HCT116 (cell line): ENCODE results near the gene TAF3. TPM values are rescaled to one million over a fixed set of nuclear protein-coding genes. Genes with fewer than 3 reads are reported as not detected.

Source experiments
- ATAC-seq: fragments of 200-7000 bp; cut with Tn5 transposase; 2 replicates; pipeline ENCODE4 v1.9.1; 2020; ENCODE audit warnings: mild to moderate bottlenecking, moderate library complexity
- BruUV-seq: library from RNA; stranded (reverse); fragments of 400-500 nt; replicated peaks from 2 replicates; lab custom pipeline; 2021; lab: Mats Ljungman, UMichigan
- CTCF ChIA-PET: fragments of 300-600 bp; sonication (Branson Sonifier 250); formaldehyde crosslinking; loops from one replicate; lab custom pipeline; 2021; ENCODE audit warnings: antibody characterized with exemption; lab: Charles Lee
- POLR2A ChIA-PET: fragments of 300-600, 350-600 bp; sonication (Branson Sonifier 250); formaldehyde crosslinking; loops from one replicate; lab custom pipeline; 2021; ENCODE audit warnings: antibody characterized with exemption; lab: Charles Lee
- RAD21 ChIA-PET, 2 experiments: fragments of 300-600 bp; sonication (Branson Sonifier 250); formaldehyde crosslinking; loops; one replicate each; lab custom pipeline; 2023; ENCODE audit warnings: low total read pairs in 2 of 2; ENCODE audit not compliant: uncharacterized antibody in 2 of 2, unreplicated experiment in 2 of 2, low non-redundant PET in 1 of 2; lab: Charles Lee
- DNase-seq: peaks from one replicate; pipeline ENCODE4 v3.0.0-alpha.2; 2010; ENCODE audit warnings: low read depth, low spot score
- H2AFZ ChIP-seq: fragments of 200-600 bp; shearing (Covaris generic), sonication (generic); 2 replicates; pipeline ENCODE4 v1.6.1; 2017; ENCODE audit warnings: low read depth, mixed run types, mixed read lengths, antibody characterized with exemption, low read length; ENCODE audit not compliant: poor library complexity, severe bottlenecking
- H3K27ac ChIP-seq: 2 replicates; pipeline ENCODE4 v1.5.1; 2012; ENCODE audit warnings: low read depth, low read length
- H3K27me3 ChIP-seq: fragments of 200-600 bp; sonication (generic); 2 replicates; pipeline ENCODE4 v1.6.1; 2016; ENCODE audit warnings: mixed run types, low read length, mixed read lengths; ENCODE audit not compliant: insufficient read depth
- H3K36me3 ChIP-seq, 2 experiments: fragments of 200-500 bp in 1 of 2; fragments of 200-600 bp in 1 of 2; sonication (Bioruptor generic) in 1 of 2; sonication (generic) in 1 of 2; 2 replicates each; pipeline versions ENCODE4 v1.5.1 to v1.6.1; 2014 to 2016; ENCODE audit warnings: low read length in 2 of 2, inconsistent platforms in 1 of 2, mixed read lengths in 1 of 2, mixed run types in 1 of 2; ENCODE audit not compliant: insufficient read depth in 2 of 2, control insufficient read depth in 1 of 2
- H3K4me1 ChIP-seq, 2 experiments: fragments of 200-600 bp in 1 of 2; sonication (generic) in 1 of 2; 2 replicates each; pipeline versions ENCODE4 v1.5.1 to v1.6.1; 2012 to 2017; ENCODE audit warnings: low read length in 2 of 2, inconsistent platforms in 1 of 2, mild to moderate bottlenecking in 1 of 2, mixed read lengths in 1 of 2, mixed run types in 1 of 2, moderate library complexity in 1 of 2; ENCODE audit not compliant: insufficient read depth in 2 of 2, control insufficient read depth in 1 of 2
- H3K4me2 ChIP-seq: fragments of 200-600 bp; sonication (generic); 2 replicates; pipeline ENCODE4 v1.6.1; 2017; ENCODE audit warnings: mixed run types, low read length, mixed read lengths
- H3K4me3 ChIP-seq, 2 experiments: fragments of 200-600 bp in 1 of 2; sonication (generic) in 1 of 2; replicated peaks in 1 of 2; 2 replicates each; pipeline ENCODE4 v1.5.1; 2011 to 2016; ENCODE audit warnings: low read length in 2 of 2, control low read depth in 1 of 2, low read depth in 1 of 2, mild to moderate bottlenecking in 1 of 2, mixed read lengths in 1 of 2, mixed run types in 1 of 2
- H3K79me2 ChIP-seq: fragments of 200-600 bp; sonication (generic); 2 replicates; pipeline ENCODE4 v1.6.1; 2017; ENCODE audit warnings: mild to moderate bottlenecking, mixed run types, low read length, moderate library complexity, mixed read lengths; ENCODE audit not compliant: insufficient read depth
- H3K9ac ChIP-seq: fragments of 200-600 bp; sonication (generic); 2 replicates; pipeline ENCODE4 v1.6.1; 2016; ENCODE audit warnings: low read length, mixed read lengths
- H3K9me2 ChIP-seq: fragments of 200-600 bp; sonication (generic), shearing (Covaris generic); 2 replicates; pipeline ENCODE4 v1.6.1; 2017; ENCODE audit warnings: mixed run types, mild to moderate bottlenecking, moderate library complexity; ENCODE audit not compliant: insufficient read depth
- H3K9me3 ChIP-seq, 2 experiments: fragments of 200-500 bp in 1 of 2; fragments of 200-600 bp in 1 of 2; sonication (Bioruptor generic) in 1 of 2; sonication (generic) in 1 of 2; 2 replicates each; pipeline ENCODE4 v1.6.1; 2014 to 2017; ENCODE audit warnings: low read length in 2 of 2, mixed read lengths in 2 of 2, inconsistent platforms in 1 of 2, low read depth in 1 of 2, mild to moderate bottlenecking in 1 of 2, mixed run types in 1 of 2, moderate library complexity in 1 of 2; ENCODE audit not compliant: control insufficient read depth in 1 of 2, insufficient read depth in 1 of 2
- H4K20me1 ChIP-seq: fragments of 200-600 bp; sonication (generic), shearing (Covaris generic); 2 replicates; pipeline ENCODE4 v1.6.1; 2017; ENCODE audit warnings: mixed run types, mild to moderate bottlenecking, moderate library complexity; ENCODE audit not compliant: insufficient read depth
- ATF3 ChIP-seq: IDR thresholded peaks from 2 replicates; pipeline ENCODE4 v1.6.1; 2012
- CBX3 ChIP-seq: IDR thresholded peaks from 2 replicates; pipeline ENCODE4 v1.6.1; 2012; ENCODE audit warnings: low read depth
- CEBPB ChIP-seq: IDR thresholded peaks from 2 replicates; pipeline ENCODE4 v1.6.1; 2012; ENCODE audit warnings: low read depth
- CTCF ChIP-seq, 3 experiments: fragments of 200-600 bp in 1 of 3; sonication (generic) in 1 of 3; IDR thresholded peaks in 2 of 3; conservative IDR thresholded peaks in 1 of 3; 2 replicates each; pipeline ENCODE4 v1.5.1; 2012 to 2017; ENCODE audit warnings: low read depth in 2 of 3, low read length in 2 of 3, antibody characterized with exemption in 1 of 3, borderline replicate concordance in 1 of 3, control low read depth in 1 of 3, mild to moderate bottlenecking in 1 of 3, mixed read lengths in 1 of 3, mixed run types in 1 of 3, moderate library complexity in 1 of 3; ENCODE audit not compliant: insufficient read depth in 1 of 3
- EGR1 ChIP-seq: IDR thresholded peaks from 2 replicates; pipeline ENCODE4 v1.6.1; 2012; ENCODE audit warnings: low read depth
- ELF1 ChIP-seq: IDR thresholded peaks from 2 replicates; pipeline ENCODE4 v1.6.1; 2012; ENCODE audit warnings: low read depth, borderline replicate concordance
- EZH2phosphoT487 ChIP-seq: fragments of 200-600 bp; IDR thresholded peaks from 2 replicates; pipeline ENCODE4 v1.6.1; 2018; ENCODE audit warnings: antibody characterized with exemption, borderline replicate concordance
- FOSL1 ChIP-seq: IDR thresholded peaks from 2 replicates; pipeline ENCODE4 v1.6.1; 2012; ENCODE audit warnings: low read depth
- JUND ChIP-seq: IDR thresholded peaks from 2 replicates; pipeline ENCODE4 v1.6.1; 2012
- POLR2A ChIP-seq: IDR thresholded peaks from 2 replicates; pipeline ENCODE4 v1.7.0; 2011; ENCODE audit warnings: borderline replicate concordance; ENCODE audit not compliant: insufficient read depth, insufficient read length; ENCODE audit errors: extremely low read depth
- POLR2AphosphoS5 ChIP-seq: IDR thresholded peaks from 2 replicates; pipeline ENCODE4 v1.6.1; 2011; ENCODE audit warnings: mild to moderate bottlenecking, low read depth, low read length, moderate library complexity
- SP1 ChIP-seq: IDR thresholded peaks from 2 replicates; pipeline ENCODE4 v1.6.1; 2012; ENCODE audit warnings: low read depth
- YY1 ChIP-seq: IDR thresholded peaks from 2 replicates; pipeline ENCODE4 v1.6.1; 2011; ENCODE audit warnings: low read length, low read depth, moderate library complexity, mild to moderate bottlenecking; ENCODE audit not compliant: insufficient replicate concordance; ENCODE audit errors: extremely low read depth
- ZFX ChIP-seq: fragments of 450-650 bp; IDR thresholded peaks from 2 replicates; pipeline ENCODE4 v1.6.1; 2017
- intact Hi-C: fragments of 100-400 bp; cut with micrococcal nuclease; formaldehyde crosslinking; loops from 2 replicates; pipeline ENCODE4 v1.10.0; 2022
- total RNA-seq: library from RNA; stranded (reverse); gene quantifications from one replicate; pipeline ENCODE4 v1.2.1, GENCODE V29; 2021; ENCODE audit not compliant: unreplicated experiment
- TF ChIP-seq, protein P1 (sequence below): IDR thresholded peaks from 2 replicates; pipeline ENCODE4 v1.6.1; 2012
- TF ChIP-seq, protein P2 (sequence below): IDR thresholded peaks from 2 replicates; pipeline ENCODE4 v1.6.1; 2011; ENCODE audit warnings: mild to moderate bottlenecking, low read length, moderate library complexity; ENCODE audit not compliant: insufficient replicate concordance; ENCODE audit errors: extremely low read depth

Gene TAF3
- total RNA-seq, 1 experiment from 2014 or later = 8.0 TPM

GRCh38 chr10:7813481-7813880 is 4.8 kb upstream of the TAF3 start:
- no peaks in the 10 kb centered on the region for H3K27me3 ChIP-seq
- ATAC-seq = no peak
- intact Hi-C loops = no loop called here
- no peak for DNase-seq
- H3K9me2 ChIP-seq = no peaks in the 10 kb centered on the region
- H4K20me1 ChIP-seq = no peaks in the 10 kb centered on the region
- H3K4me2 ChIP-seq = no peak overlapping the region
- peaks cover 0 to 2% of the 10 kb centered on the region in 2 experiments; a peak in 1 of 4 replicates for H3K36me3 ChIP-seq
- ChIA-PET POLR2A (no interaction called here), RAD21 (no interaction called here), CTCF (no interaction called here)
- H3K4me1 ChIP-seq = peaks cover 3 to 6% of the 10 kb centered on the region in 2 experiments; a peak in 2 of 4 replicates
- no peak overlapping the region for H3K9ac ChIP-seq
- no peaks in the 10 kb centered on the region; the same call in 1 of the 2 replicates for H3K79me2 ChIP-seq
- H2AFZ ChIP-seq = no peak overlapping the region
- no TSS peak for BruUV-seq
- no peak overlapping the region for H3K4me3 ChIP-seq
- no peak overlapping the region for H3K27ac ChIP-seq
- H3K9me3 ChIP-seq = no peaks in the 10 kb centered on the region
- TF ChIP-seq CTCF (IDR thresholded peaks at IDR 0.05 in 2 of 3, conservative IDR thresholded peaks at IDR 0.05 in 1 of 3; ENCODE audit: borderline replicate concordance in 1 of 3, insufficient read depth in 1 of 3, low read depth in 2 of 3, low read length in 2 of 3) (peak in 2 of 3 experiments; percentile 6 to 22; a peak in 1 of 6 replicates), POLR2A (no peak)

DNA sequence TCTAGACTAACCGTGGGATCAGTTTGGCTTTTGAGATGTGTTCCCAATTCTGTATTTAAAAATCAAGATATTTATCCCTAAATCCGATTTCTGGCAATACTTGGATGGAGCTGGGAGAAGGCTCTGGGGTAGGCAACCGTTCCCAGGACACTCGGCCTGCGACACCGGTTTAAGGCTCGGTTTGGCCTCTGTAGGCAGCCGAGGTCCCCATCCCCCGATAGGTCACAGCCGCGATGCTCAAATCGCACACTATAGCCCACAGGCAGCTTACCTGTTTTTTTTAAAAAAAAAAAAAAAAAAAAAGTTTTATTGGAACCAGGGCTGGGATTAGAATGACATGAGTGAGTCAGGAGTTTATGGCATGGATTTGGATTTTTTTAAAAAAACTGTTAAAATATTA is 729 bp upstream of the TAF3 start:
- RAD21 ChIA-PET = no interaction called here
- peak overlapping the region; percentile 77 for H3K9ac ChIP-seq
- H4K20me1 ChIP-seq = no peaks in the 10 kb centered on the region
- peak overlapping the region; percentile 93 for H3K4me2 ChIP-seq
- POLR2A ChIA-PET = interaction anchor here (1.4 to 1.8 kb wide), 2 partner anchors 9 to 30 kb away, joined by 3 to 5 read pairs; partner anchors contain the start of genes ATP5F1C and KIN
- H2AFZ ChIP-seq = peak overlapping the region; percentile 77
- H3K79me2 ChIP-seq = peaks cover 21% of the 10 kb centered on the region
- 0 out of 2 replicates have a peak overlapping the region, but pooled peaks have one; percentile 35 for H3K27ac ChIP-seq
- TF ChIP-seq CBX3 = no peak
- no peak for TF ChIP-seq EGR1
- TF ChIP-seq EZH2phosphoT487 = no peak
- no peak for TF ChIP-seq ZFX
- no peak for TF ChIP-seq YY1
- TF ChIP-seq, protein P1, sequence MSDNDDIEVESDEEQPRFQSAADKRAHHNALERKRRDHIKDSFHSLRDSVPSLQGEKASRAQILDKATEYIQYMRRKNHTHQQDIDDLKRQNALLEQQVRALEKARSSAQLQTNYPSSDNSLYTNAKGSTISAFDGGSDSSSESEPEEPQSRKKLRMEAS = no peak
- no peak for TF ChIP-seq FOSL1
- TF ChIP-seq JUND = no peak
- TF ChIP-seq POLR2AphosphoS5 = no peak
- TF ChIP-seq, protein P2, sequence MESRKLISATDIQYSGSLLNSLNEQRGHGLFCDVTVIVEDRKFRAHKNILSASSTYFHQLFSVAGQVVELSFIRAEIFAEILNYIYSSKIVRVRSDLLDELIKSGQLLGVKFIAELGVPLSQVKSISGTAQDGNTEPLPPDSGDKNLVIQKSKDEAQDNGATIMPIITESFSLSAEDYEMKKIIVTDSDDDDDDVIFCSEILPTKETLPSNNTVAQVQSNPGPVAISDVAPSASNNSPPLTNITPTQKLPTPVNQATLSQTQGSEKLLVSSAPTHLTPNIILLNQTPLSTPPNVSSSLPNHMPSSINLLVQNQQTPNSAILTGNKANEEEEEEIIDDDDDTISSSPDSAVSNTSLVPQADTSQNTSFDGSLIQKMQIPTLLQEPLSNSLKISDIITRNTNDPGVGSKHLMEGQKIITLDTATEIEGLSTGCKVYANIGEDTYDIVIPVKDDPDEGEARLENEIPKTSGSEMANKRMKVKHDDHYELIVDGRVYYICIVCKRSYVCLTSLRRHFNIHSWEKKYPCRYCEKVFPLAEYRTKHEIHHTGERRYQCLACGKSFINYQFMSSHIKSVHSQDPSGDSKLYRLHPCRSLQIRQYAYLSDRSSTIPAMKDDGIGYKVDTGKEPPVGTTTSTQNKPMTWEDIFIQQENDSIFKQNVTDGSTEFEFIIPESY = no peak
- no peak for TF ChIP-seq ATF3
- TF ChIP-seq CEBPB = no peak
- no peak for TF ChIP-seq ELF1
- TF ChIP-seq SP1 = no peak
- TF ChIP-seq, all 23 proteins: peak for 0
- BruUV-seq = no TSS peak
- H3K9me2 ChIP-seq = no peaks in the 10 kb centered on the region
- no peaks in the 10 kb centered on the region for H3K9me3 ChIP-seq
- DNase-seq = no peak
- H3K36me3 ChIP-seq = no peaks in the 10 kb centered on the region
- ATAC-seq = no peak
- intact Hi-C loops = loop anchor here (5.0 kb wide), 1 partner anchor 1535 kb away; no protein-coding TSS in a partner anchor
- CTCF ChIA-PET = no interaction called here
- H3K4me1 ChIP-seq = peaks cover 9 to 15% of the 10 kb centered on the region in 2 experiments; a peak in 3 of 4 replicates
- no peaks in the 10 kb centered on the region for H3K27me3 ChIP-seq
- H3K4me3 ChIP-seq = peak overlapping the region; percentile 92 to 96
